GM10248 (cell line): ENCODE measurements around the gene RGS18.

Experiments used
- CTCF ChIA-PET: fragments of 300-600 bp; sonication (Branson Sonifier 250); formaldehyde crosslinking; extraction: SDS; loops from one replicate; lab custom pipeline; 2021; ENCODE audit warnings: antibody characterized with exemption; lab: Yijun Ruan, JAX
- POLR2A ChIA-PET: fragments of 350-650 bp; sonication (Branson Sonifier 250); formaldehyde crosslinking; extraction: SDS; loops from one replicate; lab custom pipeline; 2020; ENCODE audit warnings: antibody characterized with exemption; lab: Yijun Ruan, JAX
- DNase-seq: peaks from one replicate; pipeline ENCODE4 v3.0.0; 2012; ENCODE audit errors: extremely low spot score
- TF ChIP-seq, protein P1 (sequence below): IDR thresholded peaks from 2 replicates; pipeline ENCODE4 v1.5.1; 2012; ENCODE audit warnings: mild to moderate bottlenecking, low read depth; ENCODE audit errors: extremely low read depth, missing control alignments, control extremely low read depth

The RGS18 gene, protein sequence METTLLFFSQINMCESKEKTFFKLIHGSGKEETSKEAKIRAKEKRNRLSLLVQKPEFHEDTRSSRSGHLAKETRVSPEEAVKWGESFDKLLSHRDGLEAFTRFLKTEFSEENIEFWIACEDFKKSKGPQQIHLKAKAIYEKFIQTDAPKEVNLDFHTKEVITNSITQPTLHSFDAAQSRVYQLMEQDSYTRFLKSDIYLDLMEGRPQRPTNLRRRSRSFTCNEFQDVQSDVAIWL

DNA sequence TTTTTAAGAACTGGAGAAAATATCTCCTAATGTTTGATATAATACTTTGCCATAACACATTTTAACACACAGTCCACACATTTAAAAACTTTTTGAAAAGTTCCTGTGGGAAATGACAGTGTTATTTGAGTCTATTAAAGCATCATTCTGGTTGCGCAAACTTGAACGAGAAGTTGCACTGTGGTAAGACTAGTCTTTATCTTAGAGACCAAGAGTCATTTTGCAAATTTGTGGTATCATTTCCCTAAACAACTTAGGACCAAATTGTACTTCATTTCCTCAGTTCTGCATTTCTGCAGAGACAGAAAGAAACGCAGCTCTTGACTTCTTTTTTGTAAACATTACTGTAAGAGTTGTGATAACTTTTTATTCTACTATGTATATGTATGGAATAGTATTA, at the start of gene RGS18:
Gene RGS18 (plus strand): TSS at position 282 of the 400 bp plus-strand sequence. CDS start 176 bp downstream, outside the sequence.
- ChIA-PET POLR2A (no interaction called here), CTCF (no interaction called here)
- TF ChIP-seq, protein P1, sequence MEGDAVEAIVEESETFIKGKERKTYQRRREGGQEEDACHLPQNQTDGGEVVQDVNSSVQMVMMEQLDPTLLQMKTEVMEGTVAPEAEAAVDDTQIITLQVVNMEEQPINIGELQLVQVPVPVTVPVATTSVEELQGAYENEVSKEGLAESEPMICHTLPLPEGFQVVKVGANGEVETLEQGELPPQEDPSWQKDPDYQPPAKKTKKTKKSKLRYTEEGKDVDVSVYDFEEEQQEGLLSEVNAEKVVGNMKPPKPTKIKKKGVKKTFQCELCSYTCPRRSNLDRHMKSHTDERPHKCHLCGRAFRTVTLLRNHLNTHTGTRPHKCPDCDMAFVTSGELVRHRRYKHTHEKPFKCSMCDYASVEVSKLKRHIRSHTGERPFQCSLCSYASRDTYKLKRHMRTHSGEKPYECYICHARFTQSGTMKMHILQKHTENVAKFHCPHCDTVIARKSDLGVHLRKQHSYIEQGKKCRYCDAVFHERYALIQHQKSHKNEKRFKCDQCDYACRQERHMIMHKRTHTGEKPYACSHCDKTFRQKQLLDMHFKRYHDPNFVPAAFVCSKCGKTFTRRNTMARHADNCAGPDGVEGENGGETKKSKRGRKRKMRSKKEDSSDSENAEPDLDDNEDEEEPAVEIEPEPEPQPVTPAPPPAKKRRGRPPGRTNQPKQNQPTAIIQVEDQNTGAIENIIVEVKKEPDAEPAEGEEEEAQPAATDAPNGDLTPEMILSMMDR, result no peak
- peak; percentile 12 for DNase-seq

DNA sequence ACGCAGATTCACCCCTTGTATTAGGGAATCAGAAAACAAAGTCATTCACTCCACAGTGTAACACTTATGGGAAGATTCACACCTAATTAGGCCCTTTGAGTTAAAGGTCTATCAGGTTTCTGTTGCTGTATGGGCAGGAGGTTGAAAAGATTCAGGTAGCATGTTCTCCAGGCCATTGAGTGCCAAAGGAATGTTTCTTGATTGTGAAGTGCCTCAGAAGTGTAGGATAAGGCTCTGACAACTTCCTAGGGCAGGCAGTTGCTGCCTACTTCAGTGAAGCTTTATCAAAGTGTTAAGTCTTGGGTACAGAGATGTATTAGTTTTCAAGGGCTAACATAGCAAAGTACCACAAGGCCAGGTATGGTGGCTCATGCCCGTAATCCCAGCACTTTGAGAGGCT, 48.7 kb upstream of the RGS18 start:
- DNase-seq, result no peak
- TF ChIP-seq, protein P1, result no peak
- POLR2A ChIA-PET, result no interaction called here
- CTCF ChIA-PET, result interaction anchor here (1.0 kb wide), 1 partner anchor 9 kb away, joined by 3 read pairs; no protein-coding TSS in a partner anchor

DNA sequence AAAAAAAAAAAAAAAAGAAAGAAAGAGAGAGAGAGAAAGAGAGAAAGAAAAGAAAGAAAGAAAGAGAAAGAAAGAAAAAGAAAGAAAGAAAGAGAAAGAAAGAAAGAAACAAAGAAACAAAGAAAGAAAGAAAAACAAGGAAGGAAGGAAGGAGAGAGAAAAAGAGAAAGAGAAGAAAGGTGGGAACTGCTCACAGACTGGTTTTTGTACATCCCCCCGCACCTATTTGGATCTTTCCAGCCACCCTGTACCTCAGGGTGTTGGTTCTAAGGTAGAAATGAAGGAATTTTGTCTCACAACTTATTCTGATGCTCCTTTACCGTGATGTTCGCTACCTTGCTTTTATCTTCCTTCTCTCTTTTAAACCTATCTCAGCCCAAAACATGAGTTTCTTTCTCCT, 43.3 kb upstream of the RGS18 start:
- TF ChIP-seq, protein P1, result no peak
- ChIA-PET CTCF (interaction anchor here (1.2 kb wide), 1 partner anchor 8 kb away, joined by 3 read pairs; no protein-coding TSS in a partner anchor), POLR2A (no interaction called here)
- no peak for DNase-seq

DNA sequence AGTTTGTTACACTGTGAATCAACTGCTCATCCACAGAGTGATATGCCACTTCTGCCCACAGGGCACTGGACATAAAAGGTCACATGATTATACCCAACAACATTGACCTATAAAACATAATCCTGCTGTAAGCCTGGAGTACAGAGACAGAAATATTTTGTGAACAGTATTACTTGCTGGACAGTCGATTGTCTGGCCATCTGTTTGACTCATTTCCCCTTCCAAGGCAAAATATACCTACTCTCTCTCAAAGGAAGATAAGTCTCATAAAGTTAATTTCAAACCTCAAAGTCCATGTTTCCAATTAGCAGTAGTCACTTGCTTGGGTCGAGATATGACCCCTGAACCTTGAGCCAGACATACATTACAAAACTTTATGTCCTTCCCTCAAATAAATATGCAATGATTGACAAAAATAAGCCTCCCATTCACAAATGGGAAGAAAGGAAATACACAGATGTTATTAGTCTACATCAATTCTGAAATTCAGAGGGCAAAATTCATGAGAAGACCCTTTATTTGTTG, 39.3 kb upstream of the RGS18 start:
- no peak for DNase-seq
- ChIA-PET POLR2A (no interaction called here), CTCF (no interaction called here)
- TF ChIP-seq, protein P1, result no peak

DNA sequence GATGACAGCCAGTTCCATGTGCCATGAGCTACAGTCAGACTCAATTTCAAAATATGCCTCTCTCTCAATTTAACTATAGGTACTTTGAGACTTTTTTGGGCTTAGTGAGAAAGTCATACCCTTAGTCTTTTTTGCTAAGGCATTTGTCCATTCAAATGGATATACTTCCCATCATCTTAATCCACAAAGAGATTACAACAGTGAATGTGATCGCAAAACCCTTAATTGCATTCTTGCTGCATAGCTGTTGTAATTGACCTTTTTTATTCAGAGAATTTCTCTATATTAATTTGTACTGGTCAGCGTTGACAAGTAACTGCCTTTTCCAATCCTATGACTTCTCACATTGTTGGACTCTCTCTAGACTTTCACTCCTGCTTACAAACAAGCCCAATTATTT, 38.6 kb upstream of the RGS18 start:
- no peak for DNase-seq
- TF ChIP-seq, protein P1, result no peak
- ChIA-PET POLR2A (no interaction called here), CTCF (no interaction called here)

DNA sequence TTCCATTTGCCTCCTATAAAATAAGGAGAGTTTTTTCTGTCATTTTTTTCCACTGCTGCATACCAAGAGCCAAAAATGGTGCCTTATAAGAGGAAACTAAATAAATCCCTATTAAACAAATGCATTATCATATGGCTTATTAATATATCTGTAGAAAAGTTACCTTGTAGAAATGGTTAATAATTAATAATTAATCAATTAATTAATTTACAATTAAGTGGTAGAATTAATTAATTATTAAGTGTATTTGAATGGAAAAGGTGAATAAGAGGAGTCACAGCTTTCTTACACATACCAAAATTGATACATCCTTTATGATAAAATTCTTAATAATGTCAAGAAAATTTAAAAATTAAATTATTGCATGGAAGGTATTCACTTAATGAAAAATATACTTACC, 35.6 kb upstream of the RGS18 start:
- TF ChIP-seq, protein P1, result no peak
- ChIA-PET CTCF (no interaction called here), POLR2A (no interaction called here)
- no peak for DNase-seq
